Endometrial microvascular endothelial cells (primary cell): Measurements from ENCODE around the gene CRYZ. TPM values are rescaled to one million over a fixed set of nuclear protein-coding genes. Genes with fewer than 3 reads are reported as not detected.
"Not testable (repeated sequence)": the region's sequence is repeated elsewhere in the genome, so short reads cannot be mapped to it uniquely, and the experiment has no call there.

Experiments used
- in situ Hi-C: cut with HindIII; loops from 2 replicates; pipeline ENCODE4 v1.10.0; 2017; ENCODE audit warnings: low sequenced_read_pairs, low pct_unique_long_range_greater_than_20kb; ENCODE audit errors: inconsistent ontology term
- total RNA-seq: library from RNA; depleted of rRNA; stranded (reverse); fragments of >200 nt; gene quantifications from one replicate; pipeline ENCODE4 v1.2.3, GENCODE V29; 2015; ENCODE audit errors: inconsistent ontology term

CRYZ gene
- total RNA-seq, 1 donor from 2014 or later: 22.1 TPM

DNA sequence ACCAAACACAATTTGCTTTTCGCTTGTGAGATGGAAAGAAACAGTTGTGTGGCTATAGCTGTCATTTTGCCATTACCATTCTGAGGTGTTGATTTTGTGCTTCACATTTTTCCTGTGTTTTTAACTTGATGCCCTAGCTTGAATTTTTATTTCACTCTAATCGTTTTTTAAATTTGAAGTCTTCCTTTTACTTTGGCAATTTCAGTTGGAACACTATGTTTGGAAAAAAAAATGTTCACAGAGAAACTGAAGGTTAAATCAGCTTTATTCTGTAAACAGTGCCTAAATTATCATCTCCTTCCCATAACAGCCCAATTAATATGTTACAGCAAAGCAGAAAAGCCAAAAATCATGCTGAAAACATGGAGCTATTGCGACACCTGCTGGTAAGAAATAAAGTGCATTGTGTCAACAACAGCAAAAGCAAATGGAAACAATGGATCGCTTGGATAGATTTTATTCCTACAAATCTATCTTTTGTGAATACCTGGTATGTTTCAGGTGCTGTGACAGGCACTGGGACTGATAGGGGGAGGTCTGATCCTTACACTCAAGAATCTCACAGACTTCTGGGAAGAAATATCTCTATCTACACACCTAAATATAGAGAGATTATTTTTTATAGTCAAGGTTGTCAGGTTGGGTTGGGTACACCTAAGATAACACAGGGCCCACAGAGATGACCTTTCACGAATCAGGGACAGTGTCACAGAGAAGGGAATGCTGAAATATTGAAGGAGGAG lies 43.1 kb downstream of the CRYZ start:
- in situ Hi-C loops: no loop called here

- in situ Hi-C loops: no loop called here
Measured at GRCh38 chr1:74686928-74687327, 45.9 kb downstream of the CRYZ start.

DNA sequence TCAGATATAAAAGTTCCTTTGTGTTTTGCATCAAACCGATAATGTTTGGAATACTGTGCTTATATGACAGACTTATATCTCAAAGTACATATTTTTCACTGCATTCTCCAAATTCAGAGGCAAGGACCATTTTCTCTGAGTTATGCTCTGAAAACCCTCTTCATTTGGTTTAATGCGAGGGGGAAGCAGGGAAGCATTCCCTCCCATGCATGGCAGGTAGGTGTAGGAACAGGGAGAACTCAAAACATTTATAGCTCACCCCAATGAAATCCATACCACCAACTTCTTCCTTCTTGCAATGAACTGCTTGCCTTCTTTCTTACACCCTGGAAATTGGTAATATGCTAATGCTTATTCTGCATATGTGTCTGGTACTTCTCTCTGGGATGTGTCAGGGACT lies 48.5 kb downstream of the CRYZ start:
- in situ Hi-C loops: no loop called here

DNA sequence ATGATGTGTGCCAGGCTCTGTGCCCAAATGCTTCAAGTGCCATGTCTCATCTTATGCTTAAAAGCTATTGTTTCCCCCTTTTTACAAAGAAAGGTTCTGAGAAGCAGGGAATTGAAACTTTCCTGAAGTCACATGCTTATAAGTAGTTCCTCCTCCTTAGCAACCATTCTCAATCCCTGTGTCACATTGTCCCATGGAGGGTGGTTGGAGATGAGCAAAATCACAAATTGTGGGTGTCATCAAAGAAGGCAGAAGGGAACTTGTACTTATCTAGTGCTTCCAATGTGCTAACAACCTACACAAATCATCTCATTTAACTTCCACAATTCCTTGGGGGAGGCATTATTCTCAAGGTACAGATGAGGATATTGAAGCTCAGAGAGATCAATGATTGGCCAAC lies 49.2 kb downstream of the CRYZ start:
- in situ Hi-C loops: no loop called here

DNA sequence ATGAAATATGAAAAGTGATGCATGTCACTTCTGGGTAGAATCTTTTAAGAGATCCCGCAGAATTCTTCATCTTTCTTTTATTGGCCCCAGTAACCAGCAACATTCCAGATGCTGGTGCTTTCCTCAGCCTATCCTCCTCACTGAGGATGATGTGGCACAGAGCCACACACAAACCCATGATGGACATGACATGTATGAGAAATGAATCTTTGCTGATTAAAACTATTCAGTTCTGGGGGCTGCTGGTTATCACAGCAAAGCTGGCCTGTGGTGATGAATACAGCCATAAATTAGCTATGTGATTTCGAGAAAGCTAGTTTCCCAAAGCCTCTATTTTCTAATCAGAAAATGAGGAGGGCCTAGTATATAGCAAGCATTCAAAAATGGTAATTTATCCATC lies 51.0 kb downstream of the CRYZ start:
- in situ Hi-C loops: no loop called here

- in situ Hi-C loops: no loop called here
Measured at GRCh38 chr1:74681449-74681848, 51.4 kb downstream of the CRYZ start.

DNA sequence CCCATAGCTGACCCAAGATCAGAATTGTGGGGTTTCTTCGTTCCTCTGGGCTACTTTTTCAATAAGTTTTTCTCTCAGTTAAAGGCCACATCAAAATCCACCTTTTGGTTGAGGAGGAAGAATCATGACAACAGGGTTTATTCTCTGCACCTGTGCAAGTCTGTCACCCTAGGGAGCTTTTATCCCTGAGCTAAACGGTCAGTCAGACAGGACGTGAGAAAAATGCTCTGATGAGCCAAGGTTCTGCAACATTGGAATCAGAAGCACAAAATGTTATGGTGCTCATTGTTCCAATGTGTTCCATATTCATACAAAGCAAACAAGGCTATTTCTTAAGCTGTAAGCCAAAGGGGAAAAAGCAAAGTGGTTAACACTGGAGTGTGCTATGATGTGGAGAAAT lies 51.8 kb downstream of the CRYZ start:
- in situ Hi-C loops: no loop called here

DNA sequence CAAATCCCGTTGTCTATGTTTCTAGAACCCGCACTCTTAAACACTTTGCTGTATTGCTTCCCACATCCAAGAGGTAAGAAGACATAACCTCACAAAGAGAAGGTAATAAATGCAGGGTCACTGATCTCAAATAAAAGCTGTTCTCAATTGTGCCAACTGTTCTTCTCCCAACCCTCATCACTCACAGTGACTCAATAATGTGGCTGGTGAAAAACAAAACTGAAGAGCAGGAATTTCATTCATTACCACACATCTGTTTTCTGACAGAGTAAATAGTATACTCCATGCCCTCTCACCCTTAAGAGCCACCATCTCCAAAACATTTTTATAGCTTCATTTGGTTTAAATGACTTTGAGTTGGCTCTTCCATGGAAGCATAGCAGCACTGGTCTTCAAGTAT lies 53.0 kb downstream of the CRYZ start:
- in situ Hi-C loops: no loop called here

DNA sequence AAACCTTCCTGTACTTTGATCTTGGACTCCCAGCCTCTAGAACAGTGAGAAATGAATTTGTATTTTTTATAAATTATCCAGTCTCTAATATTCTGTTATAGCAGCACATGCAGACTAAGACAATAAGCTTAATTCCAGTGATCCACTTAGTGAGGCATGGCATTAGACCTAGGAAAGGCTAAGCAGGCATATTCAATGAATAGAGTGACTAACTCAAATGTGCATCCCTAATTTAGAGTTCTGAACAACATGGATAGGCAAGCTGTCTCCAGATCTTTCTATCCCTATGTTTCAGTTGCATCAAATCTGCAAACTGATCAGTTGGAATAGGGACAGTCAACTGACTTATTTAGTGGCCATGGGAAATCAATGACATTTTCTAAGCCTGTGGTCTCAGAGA lies 54.9 kb downstream of the CRYZ start:
- in situ Hi-C loops: no loop called here

GRCh38 chr1:74674278-74675048 lies 58.4 kb downstream of the CRYZ start:
- in situ Hi-C loops: no loop called here

DNA sequence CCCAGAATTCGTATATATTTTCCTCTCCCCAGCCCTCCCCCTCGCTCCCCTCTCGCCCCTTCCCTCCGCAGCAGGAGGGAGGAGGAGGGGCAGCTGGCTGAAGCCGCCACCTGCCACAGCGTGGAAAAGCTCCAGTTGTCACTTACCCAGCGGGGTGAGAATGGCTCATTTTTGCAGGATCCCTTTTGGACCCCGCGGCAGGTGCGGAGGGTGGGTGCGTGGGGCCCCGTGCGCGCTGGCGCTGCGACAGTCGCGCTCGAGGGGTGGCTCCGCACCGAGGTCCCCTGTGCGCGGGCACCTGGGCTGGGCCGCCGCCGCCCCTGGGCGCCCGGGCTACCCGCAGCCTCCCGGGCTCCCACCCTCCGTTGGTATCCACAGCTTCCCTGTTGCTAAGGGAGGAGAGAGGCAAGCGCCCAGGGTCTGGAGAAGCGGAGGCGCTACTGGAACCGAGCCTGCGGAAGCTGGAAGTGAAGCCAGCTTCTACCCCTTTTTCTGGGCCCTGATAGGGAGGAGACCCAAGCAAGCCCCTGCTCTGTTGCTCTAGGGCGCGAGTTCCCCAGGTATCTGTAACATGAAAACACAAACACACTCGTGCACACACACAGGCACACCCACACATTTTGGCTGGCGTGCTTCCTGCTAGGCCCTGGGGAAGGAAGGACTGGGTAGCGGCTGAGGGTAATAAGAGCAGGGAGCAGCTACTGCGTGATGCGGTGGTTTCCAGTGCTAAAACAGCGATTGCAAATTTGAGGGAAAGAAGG lies 59.3 kb downstream of the CRYZ start, which contains the start of gene ERICH3:
TSS of gene ERICH3 (minus strand) at position 442 of the 761 bp plus-strand sequence. CDS start at position 169, 273 bp downstream.
- in situ Hi-C loops: no loop called here

- in situ Hi-C loops: not testable (repeated sequence)
Measured at GRCh38 chr1:74670866-74671265, 62.0 kb downstream of the CRYZ start.

Other genes starting within 250 kb of the CRYZ start
- gene LRRC53, start 220.4 kb downstream of the CRYZ start, total RNA-seq: not detected
- not detected for gene ERICH3, start 59.3 kb downstream of the CRYZ start, total RNA-seq
- 17.9 TPM for gene TYW3, start 102 bp upstream of the CRYZ start, total RNA-seq